Measurements from ENCODE around the gene RBM12.

The RBM12 gene

DNA sequence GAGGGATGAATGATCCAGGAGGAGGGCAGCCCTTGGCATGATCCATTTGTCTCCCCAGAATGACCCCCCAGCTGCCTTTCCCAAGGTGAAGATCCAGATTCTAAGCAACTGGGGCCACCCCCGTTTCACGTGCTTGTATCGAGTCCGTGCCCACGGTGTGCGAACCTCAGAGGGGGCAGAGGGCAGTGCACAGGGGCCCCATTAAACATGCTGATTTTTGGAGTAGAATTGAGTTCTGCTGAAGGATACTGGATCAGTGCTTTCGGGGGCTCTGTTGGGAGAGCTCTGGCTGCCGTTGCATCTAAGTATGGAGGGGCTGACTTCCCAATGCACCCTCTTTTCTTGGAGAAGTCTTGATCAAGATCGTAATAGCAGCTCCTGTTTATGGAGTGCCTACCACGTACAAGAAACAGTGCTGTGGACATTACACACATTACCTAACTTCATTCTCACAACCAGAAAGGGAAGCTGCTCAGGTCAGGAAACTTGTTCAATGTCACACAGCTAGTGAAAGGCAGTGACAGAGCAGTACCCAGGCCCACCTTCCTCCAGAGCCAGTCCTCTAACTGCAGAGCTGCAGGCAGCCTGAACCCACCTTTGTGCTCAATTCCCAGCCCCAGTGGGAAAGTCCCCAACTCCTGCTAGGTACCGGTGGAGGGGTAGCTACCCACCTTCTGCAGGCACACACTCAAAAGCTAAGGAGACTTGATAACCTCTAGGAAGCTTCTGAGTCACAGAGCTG, 43.7 kb downstream of the RBM12 start:
- DNase-seq (ENCODE audit: low read depth in 2 of 2), result no peak

DNA sequence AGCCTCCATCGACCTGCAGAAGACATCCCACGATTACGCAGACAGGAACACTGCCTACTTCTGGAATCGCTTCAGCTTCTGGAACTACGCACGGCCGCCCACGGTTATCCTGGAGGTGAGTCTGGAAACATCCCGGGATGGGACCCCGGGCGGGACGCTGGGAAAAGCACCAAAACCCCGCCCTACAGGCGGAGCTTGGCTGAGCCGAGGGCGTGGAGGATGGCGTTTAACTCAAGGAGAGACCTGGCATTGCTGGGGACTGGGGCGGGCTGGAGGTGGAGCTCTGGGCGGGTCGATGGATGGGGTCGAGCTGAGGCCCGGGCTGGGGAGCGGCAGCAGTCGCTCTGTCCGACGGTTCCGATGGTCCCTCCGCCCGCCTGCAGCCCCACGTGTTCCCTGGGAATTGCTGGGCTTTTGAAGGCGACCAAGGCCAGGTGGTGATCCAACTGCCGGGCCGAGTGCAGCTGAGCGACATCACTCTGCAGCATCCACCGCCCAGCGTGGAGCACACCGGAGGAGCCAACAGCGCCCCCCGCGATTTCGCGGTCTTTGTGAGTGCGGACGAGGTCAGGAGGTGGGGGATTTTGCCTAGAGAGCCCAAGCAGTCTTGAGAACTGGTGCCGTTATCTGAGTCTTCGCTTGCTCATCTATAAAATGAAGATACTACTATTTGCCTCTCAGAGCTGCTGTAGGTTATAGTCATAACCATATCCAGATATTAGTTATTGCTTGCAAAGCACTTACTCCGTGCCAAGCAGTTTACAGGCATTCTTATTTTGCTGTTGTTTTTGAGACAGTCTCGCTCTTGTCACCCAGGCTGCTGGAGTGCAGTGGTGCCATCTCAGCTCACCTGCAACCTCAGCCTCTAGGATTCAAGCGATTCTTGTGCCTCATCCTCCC, 45.3 kb downstream of the RBM12 start:
- peak; percentile 45 to 59 for DNase-seq (ENCODE audit: low read depth in 2 of 2)

GRCh38 chr20:35618263-35619131, 46.2 kb downstream of the RBM12 start:
- DNase-seq (ENCODE audit: low read depth in 2 of 2), result no peak

GRCh38 chr20:35617397-35618262, 47.1 kb downstream of the RBM12 start:
- no peak for DNase-seq (ENCODE audit: low read depth in 2 of 2)

GRCh38 chr20:35616465-35617396, 48.0 kb downstream of the RBM12 start:
- no peak for DNase-seq (ENCODE audit: low read depth in 2 of 2)

- peak; percentile 100 for DNase-seq (ENCODE audit: low read depth in 2 of 2)
Observed at GRCh38 chr20:35615667-35616464, 48.8 kb downstream of the RBM12 start, which contains the start of gene SPAG4. Gene SPAG4 (plus strand): TSS chr20:35615829. CDS start chr20:35616004, 175 bp downstream.

GRCh38 chr20:35611482-35611881, 53.2 kb downstream of the RBM12 start:
- no peak for DNase-seq (ENCODE audit: low read depth in 2 of 2)

DNA sequence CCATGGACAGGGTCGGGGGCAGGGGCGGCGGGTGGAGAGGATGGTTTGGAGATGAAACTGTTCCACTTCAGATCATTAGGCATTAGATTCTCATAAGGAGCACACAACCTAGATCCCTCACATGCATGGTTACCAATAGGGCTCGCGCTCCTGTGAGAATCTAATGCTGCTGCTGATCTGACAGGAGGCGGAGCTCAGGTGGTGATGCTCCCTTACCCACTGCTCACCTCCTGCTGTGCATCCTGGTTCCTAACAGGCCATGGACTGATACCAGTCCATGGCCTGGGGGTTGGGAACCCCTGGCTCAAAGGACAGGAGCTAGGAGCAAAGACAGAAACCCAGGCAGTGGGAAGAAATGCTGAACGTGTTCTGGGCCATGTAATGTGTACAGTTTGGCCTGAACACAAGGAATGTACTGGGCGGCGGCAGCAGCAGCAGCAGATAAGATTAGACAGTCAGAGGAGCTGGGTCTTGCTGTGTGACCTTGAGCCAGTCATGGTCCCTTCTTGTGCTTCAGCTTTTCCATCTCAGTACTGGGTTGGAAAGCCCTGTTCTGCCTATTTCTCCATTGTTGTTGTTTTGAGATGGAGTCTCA, 53.8 kb downstream of the RBM12 start:
- DNase-seq (ENCODE audit: low read depth in 2 of 2), result no peak

DNA sequence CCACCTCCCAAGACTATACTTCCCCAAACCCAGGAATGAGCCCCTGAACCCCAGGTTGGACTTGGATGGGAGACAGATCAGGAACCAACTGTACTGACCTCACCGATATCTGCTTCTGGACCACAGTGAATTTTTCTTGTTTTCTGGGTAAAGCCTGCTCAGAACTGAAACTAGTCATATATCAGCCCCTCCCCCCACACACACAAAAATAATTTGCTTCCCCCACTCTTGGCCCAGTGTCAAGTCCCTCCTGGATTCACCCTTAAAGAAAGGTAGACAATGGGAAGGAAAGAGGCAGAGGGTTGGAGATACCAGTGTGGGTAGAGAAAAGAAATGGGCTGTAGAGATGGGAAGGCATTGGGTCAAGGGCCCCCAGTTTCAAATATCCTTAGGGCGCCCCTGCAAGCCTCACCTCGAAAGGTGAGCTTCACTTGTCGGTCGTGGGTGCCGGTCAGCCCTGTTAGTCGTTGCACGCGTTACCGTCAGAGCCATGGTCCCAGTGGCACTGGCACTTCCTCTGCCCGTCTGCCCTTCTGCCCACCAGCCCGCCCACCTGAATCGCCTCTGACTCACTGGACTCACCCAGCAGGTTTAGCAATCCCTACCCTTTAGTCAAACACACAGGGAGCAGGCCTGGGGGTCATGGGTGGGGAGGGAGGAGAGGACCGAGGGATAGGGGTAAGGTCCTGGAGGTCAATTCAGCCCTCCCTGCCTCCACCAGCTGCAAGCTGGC, 57.5 kb downstream of the RBM12 start:
- DNase-seq (ENCODE audit: low read depth in 2 of 2), result no peak

GRCh38 chr20:35606127-35606526, 58.6 kb downstream of the RBM12 start:
- no peak for DNase-seq (ENCODE audit: low read depth in 2 of 2)

DNA sequence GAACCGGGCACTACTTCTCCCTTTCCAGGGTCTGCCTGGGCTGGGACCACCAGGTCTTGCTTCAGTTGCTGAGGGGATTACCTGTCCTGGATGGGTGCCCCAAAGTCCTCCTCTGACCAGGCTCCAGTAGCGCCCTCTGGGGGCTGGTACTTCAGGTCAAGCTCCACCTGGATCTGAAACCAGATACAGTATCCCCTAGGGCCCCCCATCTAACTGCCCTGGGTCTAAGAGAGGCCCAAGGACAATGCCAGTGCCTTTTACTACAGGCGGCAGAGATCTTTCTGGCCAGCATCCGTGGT, 60.3 kb downstream of the RBM12 start:
- no peak for DNase-seq (ENCODE audit: low read depth in 2 of 2)

- DNase-seq (ENCODE audit: low read depth in 2 of 2), result no peak
Observed at GRCh38 chr20:35603695-35604448, 60.8 kb downstream of the RBM12 start.

GRCh38 chr20:35602851-35603495, 61.7 kb downstream of the RBM12 start:
- no peak for DNase-seq (ENCODE audit: low read depth in 2 of 2)

GRCh38 chr20:35601990-35602389, 62.7 kb downstream of the RBM12 start:
- no peak for DNase-seq (ENCODE audit: low read depth in 2 of 2)

GRCh38 chr20:35600993-35601973, 63.4 kb downstream of the RBM12 start:
- DNase-seq (ENCODE audit: low read depth in 2 of 2), result peak; percentile 45 to 62

Data from stimulated activated CD8-positive, alpha-beta memory T cell treated with anti-CD3 and anti-CD28 coated beads, Interleukin-2, amount 100 ng/mL, for 1 hour (primary cell).